ENCODE results near the gene GPR132. TPM values are rescaled to one million over a fixed set of nuclear protein-coding genes. Genes with fewer than 3 reads are reported as not detected.

GPR132 gene
- total RNA-seq, 1 experiment from 2014 or later = 0.10 TPM

- ChIA-PET RAD21 (ENCODE audit: low non-redundant PET in 1 of 2, low total read pairs in 2 of 2, uncharacterized antibody in 2 of 2, unreplicated experiment in 2 of 2) (no interaction called here), CTCF (interaction anchor here (0.9 kb wide), 1 partner anchor 14 kb away, joined by 4 read pairs; no protein-coding TSS in a partner anchor), POLR2A (no interaction called here)
- no peaks in the 10 kb centered on the region for H3K79me2 ChIP-seq (ENCODE audit: insufficient read depth, low read length)
- no peaks in the 10 kb centered on the region for H3K9me3 ChIP-seq (ENCODE audit: control insufficient read depth in 1 of 2, insufficient read depth in 1 of 2, low read depth in 1 of 2, low read length in 2 of 2)
- no peaks in the 10 kb centered on the region for H3K27me3 ChIP-seq (ENCODE audit: insufficient read depth, low read length)
- no peaks in the 10 kb centered on the region for H3K9me2 ChIP-seq (ENCODE audit: insufficient read depth)
- H3K4me1 ChIP-seq (ENCODE audit: control insufficient read depth in 1 of 2, insufficient read depth in 2 of 2, low read length in 2 of 2) = no peaks in the 10 kb centered on the region
- no peak overlapping the region for H3K4me2 ChIP-seq (ENCODE audit: low read length)
- no peaks in the 10 kb centered on the region for H3K36me3 ChIP-seq (ENCODE audit: control insufficient read depth in 1 of 2, insufficient read depth in 2 of 2, low read length in 2 of 2)
- intact Hi-C loops (cut with micrococcal nuclease) = no loop called here
- H3K9ac ChIP-seq (ENCODE audit: low read length) = no peak overlapping the region
- ATAC-seq = no peak
- H3K4me3 ChIP-seq (replicated peaks in 1 of 2; ENCODE audit: low read depth in 1 of 2, low read length in 2 of 2) = no peak overlapping the region
- H2AFZ ChIP-seq (ENCODE audit: low read depth, low read length, poor library complexity, severe bottlenecking) = no peak overlapping the region
- BruUV-seq (replicated peaks) = no TSS peak
- H4K20me1 ChIP-seq (ENCODE audit: insufficient read depth) = no peaks in the 10 kb centered on the region
- no peak overlapping the region for H3K27ac ChIP-seq (ENCODE audit: low read depth, low read length)
- DNase-seq (ENCODE audit: low read depth, low spot score) = no peak
- TF ChIP-seq FOSL1 (IDR thresholded peaks at IDR 0.05; ENCODE audit: low read depth) (no peak), ELF1 (IDR thresholded peaks at IDR 0.05; ENCODE audit: borderline replicate concordance, low read depth) (no peak), ZFX (IDR thresholded peaks at IDR 0.05) (no peak)
Measured at GRCh38 chr14:105108516-105108864, 43.3 kb upstream of the GPR132 start.

DNA sequence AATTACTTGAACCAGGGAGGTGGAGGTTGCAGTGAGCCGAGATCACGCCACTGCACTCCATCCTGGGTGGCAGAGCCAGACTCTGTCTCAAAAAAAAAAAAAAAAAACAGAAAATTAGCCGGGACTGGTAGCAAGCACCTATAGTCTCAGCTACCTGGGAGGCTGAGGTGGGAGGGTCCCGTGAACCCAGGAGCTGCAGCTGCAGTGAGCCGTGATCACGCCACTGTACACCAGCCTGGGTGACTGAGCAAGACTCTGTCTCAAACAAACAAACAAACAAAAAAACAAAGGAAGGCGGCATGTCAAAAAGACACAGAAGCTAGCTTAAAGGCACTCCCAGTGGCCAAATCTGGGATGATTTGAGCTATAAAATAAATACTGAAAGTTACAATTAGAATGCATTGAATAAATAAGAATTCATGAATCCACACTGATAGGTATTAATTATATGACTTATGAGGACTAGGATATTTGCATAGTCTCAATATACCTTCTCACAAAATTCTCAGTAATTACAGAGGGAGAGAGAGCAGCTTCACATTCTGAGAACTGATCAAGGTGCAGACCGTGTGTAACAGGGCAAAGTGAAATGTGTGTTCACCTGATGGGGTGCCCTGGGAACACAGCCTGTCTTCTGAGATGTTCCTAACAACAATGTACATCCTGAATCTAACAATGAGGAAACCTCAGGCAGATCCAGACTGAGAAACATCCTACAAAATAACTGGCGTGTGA lies 42.7 kb upstream of the GPR132 start:
- ChIA-PET POLR2A (no interaction called here), CTCF (interaction anchor here (0.9 kb wide), 1 partner anchor 14 kb away, joined by 4 read pairs; no protein-coding TSS in a partner anchor), RAD21 (ENCODE audit: low non-redundant PET in 1 of 2, low total read pairs in 2 of 2, uncharacterized antibody in 2 of 2, unreplicated experiment in 2 of 2) (no interaction called here)
- no peaks in the 10 kb centered on the region for H3K9me3 ChIP-seq (ENCODE audit: control insufficient read depth in 1 of 2, insufficient read depth in 1 of 2, low read depth in 1 of 2, low read length in 2 of 2)
- no peaks in the 10 kb centered on the region for H3K9me2 ChIP-seq (ENCODE audit: insufficient read depth)
- H3K9ac ChIP-seq (ENCODE audit: low read length) = no peak overlapping the region
- no peak overlapping the region for H3K4me3 ChIP-seq (replicated peaks in 1 of 2; ENCODE audit: low read depth in 1 of 2, low read length in 2 of 2)
- TF ChIP-seq, protein P1, sequence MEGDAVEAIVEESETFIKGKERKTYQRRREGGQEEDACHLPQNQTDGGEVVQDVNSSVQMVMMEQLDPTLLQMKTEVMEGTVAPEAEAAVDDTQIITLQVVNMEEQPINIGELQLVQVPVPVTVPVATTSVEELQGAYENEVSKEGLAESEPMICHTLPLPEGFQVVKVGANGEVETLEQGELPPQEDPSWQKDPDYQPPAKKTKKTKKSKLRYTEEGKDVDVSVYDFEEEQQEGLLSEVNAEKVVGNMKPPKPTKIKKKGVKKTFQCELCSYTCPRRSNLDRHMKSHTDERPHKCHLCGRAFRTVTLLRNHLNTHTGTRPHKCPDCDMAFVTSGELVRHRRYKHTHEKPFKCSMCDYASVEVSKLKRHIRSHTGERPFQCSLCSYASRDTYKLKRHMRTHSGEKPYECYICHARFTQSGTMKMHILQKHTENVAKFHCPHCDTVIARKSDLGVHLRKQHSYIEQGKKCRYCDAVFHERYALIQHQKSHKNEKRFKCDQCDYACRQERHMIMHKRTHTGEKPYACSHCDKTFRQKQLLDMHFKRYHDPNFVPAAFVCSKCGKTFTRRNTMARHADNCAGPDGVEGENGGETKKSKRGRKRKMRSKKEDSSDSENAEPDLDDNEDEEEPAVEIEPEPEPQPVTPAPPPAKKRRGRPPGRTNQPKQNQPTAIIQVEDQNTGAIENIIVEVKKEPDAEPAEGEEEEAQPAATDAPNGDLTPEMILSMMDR (IDR thresholded peaks at IDR 0.05 in 2 of 3, conservative IDR thresholded peaks at IDR 0.05 in 1 of 3; ENCODE audit: borderline replicate concordance in 1 of 3, insufficient read depth in 1 of 3, low read depth in 2 of 3, low read length in 2 of 3) = peak in 1 of 3 experiments; percentile 20; a peak in 1 of 6 replicates
- TF ChIP-seq JUND (IDR thresholded peaks at IDR 0.05) (no peak), YY1 (IDR thresholded peaks at IDR 0.05; ENCODE audit: extremely low read depth, insufficient replicate concordance, low read depth, low read length) (no peak), ELF1 (IDR thresholded peaks at IDR 0.05; ENCODE audit: borderline replicate concordance, low read depth) (no peak), POLR2AphosphoS5 (IDR thresholded peaks at IDR 0.05; ENCODE audit: low read depth, low read length) (no peak), CEBPB (IDR thresholded peaks at IDR 0.05; ENCODE audit: low read depth) (no peak), SIN3A (IDR thresholded peaks at IDR 0.05; ENCODE audit: low read depth) (no peak), ATF3 (IDR thresholded peaks at IDR 0.05) (no peak)
- no peaks in the 10 kb centered on the region for H4K20me1 ChIP-seq (ENCODE audit: insufficient read depth)
- no TSS peak for BruUV-seq (replicated peaks)
- H3K36me3 ChIP-seq (ENCODE audit: control insufficient read depth in 1 of 2, insufficient read depth in 2 of 2, low read length in 2 of 2) = no peaks in the 10 kb centered on the region
- DNase-seq (ENCODE audit: low read depth, low spot score) (no peak), ATAC-seq (peak; percentile 40; the same call in 1 of the 2 replicates)
- H3K27me3 ChIP-seq (ENCODE audit: insufficient read depth, low read length) = no peaks in the 10 kb centered on the region
- no peaks in the 10 kb centered on the region for H3K79me2 ChIP-seq (ENCODE audit: insufficient read depth, low read length)
- no peak overlapping the region for H3K4me2 ChIP-seq (ENCODE audit: low read length)
- H2AFZ ChIP-seq (ENCODE audit: low read depth, low read length, poor library complexity, severe bottlenecking) = no peak overlapping the region
- intact Hi-C loops (cut with micrococcal nuclease) = no loop called here
- H3K4me1 ChIP-seq (ENCODE audit: control insufficient read depth in 1 of 2, insufficient read depth in 2 of 2, low read length in 2 of 2) = no peaks in the 10 kb centered on the region
- H3K27ac ChIP-seq (ENCODE audit: low read depth, low read length) = no peak overlapping the region
